SK-N-MC (cell line): ENCODE data around the gene CCDC192.
"Not testable (repeated sequence)": the region's sequence is repeated elsewhere in the genome, so short reads cannot be mapped to it uniquely, and the experiment has no call there.

Experiments
- DNase-seq: peaks from one replicate; pipeline ENCODE4 v3.0.0-alpha.2; 2011; ENCODE audit warnings: low read depth, low spot score
- H3K27ac ChIP-seq: fragments of 200-600 bp; sonication (generic); 2 replicates; pipeline ENCODE4 v1.5.1; 2016; ENCODE audit warnings: mixed run types
- H3K36me3 ChIP-seq: fragments of 200-600 bp; sonication (generic); 2 replicates; pipeline ENCODE4 v1.6.1; 2017; ENCODE audit warnings: antibody characterized with exemption, low read length, mixed read lengths; ENCODE audit not compliant: insufficient read depth
- H3K4me3 ChIP-seq: fragments of 200-600 bp; sonication (generic); 2 replicates; pipeline ENCODE4 v1.5.1; 2016
- H3K9ac ChIP-seq: fragments of 200-600 bp; sonication (generic); 2 replicates; pipeline ENCODE4 v1.8.0; 2017; ENCODE audit warnings: mixed run types, mixed read lengths; ENCODE audit not compliant: insufficient read length
- H3K9me3 ChIP-seq: fragments of 200-600 bp; sonication (generic); 2 replicates; pipeline ENCODE4 v1.6.1; 2017; ENCODE audit warnings: low read depth, mild to moderate bottlenecking, antibody characterized with exemption, low read length, moderate library complexity, mixed read lengths
- EZH2 ChIP-seq: fragments of 200-600 bp; sonication (generic); IDR thresholded peaks from one replicate; pipeline ENCODE4 v1.6.1; 2017; ENCODE audit warnings: antibody characterized with exemption
- FOXP2 ChIP-seq: optimal IDR thresholded peaks from 2 replicates; pipeline ENCODE3; 2011; ENCODE audit warnings: mild to moderate bottlenecking, moderate library complexity; ENCODE audit not compliant: insufficient read depth; ENCODE audit errors: extremely low read length, control extremely low read depth
- POLR2AphosphoS5 ChIP-seq: IDR thresholded peaks from 2 replicates; pipeline ENCODE4 v1.6.1; 2012; ENCODE audit warnings: mild to moderate bottlenecking, low read depth, low read length, borderline replicate concordance

The CCDC192 gene

GRCh38 chr5:127834094-127834531, 130.9 kb downstream of the CCDC192 start:
- H3K4me3 ChIP-seq: no peak overlapping the region
- H3K27ac ChIP-seq: no peak overlapping the region
- TF ChIP-seq EZH2 (no peak), FOXP2 (no peak), POLR2AphosphoS5 (no peak)
- H3K9me3 ChIP-seq: no peaks in the 10 kb centered on the region
- no peak for DNase-seq
- H3K36me3 ChIP-seq: no peaks in the 10 kb centered on the region
- no peak overlapping the region for H3K9ac ChIP-seq

GRCh38 chr5:127834554-127834953, 131.4 kb downstream of the CCDC192 start:
- Histone ChIP-seq H3K4me3 (no peak overlapping the region), H3K36me3 (no peaks in the 10 kb centered on the region), H3K9me3 (no peaks in the 10 kb centered on the region), H3K27ac (no peak overlapping the region), H3K9ac (no peak overlapping the region)
- TF ChIP-seq FOXP2 (no peak), EZH2 (no peak), POLR2AphosphoS5 (no peak)
- DNase-seq: no peak

GRCh38 chr5:127838661-127839060, 135.5 kb downstream of the CCDC192 start:
- Histone ChIP-seq H3K27ac (no peak overlapping the region), H3K36me3 (no peaks in the 10 kb centered on the region), H3K9ac (no peak overlapping the region), H3K4me3 (no peak overlapping the region), H3K9me3 (no peaks in the 10 kb centered on the region)
- DNase-seq: no peak
- TF ChIP-seq FOXP2 (no peak), EZH2 (no peak), POLR2AphosphoS5 (no peak)

GRCh38 chr5:127839072-127839471, 135.9 kb downstream of the CCDC192 start:
- H3K9ac ChIP-seq: no peak overlapping the region
- no peak for DNase-seq
- no peak for TF ChIP-seq FOXP2
- no peak for TF ChIP-seq POLR2AphosphoS5
- no peak for TF ChIP-seq EZH2

GRCh38 chr5:127839496-127840197, 136.5 kb downstream of the CCDC192 start:
- TF ChIP-seq POLR2AphosphoS5 (no peak), EZH2 (no peak), FOXP2 (no peak)
- DNase-seq: no peak
- Histone ChIP-seq H3K4me3 (no peak overlapping the region), H3K9ac (no peak overlapping the region), H3K9me3 (no peaks in the 10 kb centered on the region), H3K27ac (no peak overlapping the region), H3K36me3 (no peaks in the 10 kb centered on the region)

More at GRCh38 chr5:127839072-127839471, 135.9 kb downstream of the CCDC192 start:
- Histone ChIP-seq H3K27ac (no peak overlapping the region), H3K36me3 (no peaks in the 10 kb centered on the region), H3K9me3 (no peaks in the 10 kb centered on the region), H3K4me3 (no peak overlapping the region)

- no peak for DNase-seq
Measured at GRCh38 chr5:127840198-127840524, 137.0 kb downstream of the CCDC192 start.

GRCh38 chr5:127840809-127841208, 137.6 kb downstream of the CCDC192 start:
- Histone ChIP-seq H3K9me3 (no peaks in the 10 kb centered on the region), H3K4me3 (no peak overlapping the region), H3K27ac (no peak overlapping the region), H3K9ac (no peak overlapping the region), H3K36me3 (no peaks in the 10 kb centered on the region)
- no peak for TF ChIP-seq POLR2AphosphoS5
- no peak for TF ChIP-seq FOXP2
- TF ChIP-seq EZH2: no peak
- no peak for DNase-seq

More at GRCh38 chr5:127840198-127840524, 137.0 kb downstream of the CCDC192 start:
- TF ChIP-seq EZH2 (no peak), FOXP2 (no peak), POLR2AphosphoS5 (no peak)
- no peaks in the 10 kb centered on the region for H3K36me3 ChIP-seq
- H3K4me3 ChIP-seq: no peak overlapping the region
- no peak overlapping the region for H3K9ac ChIP-seq
- no peaks in the 10 kb centered on the region for H3K9me3 ChIP-seq
- H3K27ac ChIP-seq: no peak overlapping the region

- H3K4me3 ChIP-seq: no peak overlapping the region
Measured at GRCh38 chr5:127844581-127845021, 141.4 kb downstream of the CCDC192 start.

GRCh38 chr5:127846884-127847283, 143.7 kb downstream of the CCDC192 start:
- DNase-seq: no peak
- H3K36me3 ChIP-seq: no peaks in the 10 kb centered on the region
- TF ChIP-seq FOXP2 (no peak), POLR2AphosphoS5 (no peak), EZH2 (no peak)
- H3K4me3 ChIP-seq: no peak overlapping the region
- H3K9me3 ChIP-seq: no peaks in the 10 kb centered on the region
- no peak overlapping the region for H3K27ac ChIP-seq
- H3K9ac ChIP-seq: no peak overlapping the region

More at GRCh38 chr5:127844581-127845021, 141.4 kb downstream of the CCDC192 start:
- Histone ChIP-seq H3K9ac (no peak overlapping the region), H3K36me3 (no peaks in the 10 kb centered on the region), H3K9me3 (no peaks in the 10 kb centered on the region), H3K27ac (no peak overlapping the region)
- TF ChIP-seq FOXP2 (no peak), EZH2 (no peak), POLR2AphosphoS5 (no peak)
- DNase-seq: no peak

GRCh38 chr5:127847641-127848040, 144.4 kb downstream of the CCDC192 start:
- not testable (repeated sequence) for H3K9me3 ChIP-seq, DNase-seq, H3K4me3 ChIP-seq, H3K27ac ChIP-seq, H3K36me3 ChIP-seq, H3K9ac ChIP-seq
